Astrocyte (in vitro differentiated cells and primary cell): ENCODE data around the gene SURF1. TPM values are rescaled to one million over a fixed set of nuclear protein-coding genes. Genes with fewer than 3 reads are reported as not detected.

Source experiments
- DNase-seq: peaks from one replicate; pipeline ENCODE4 v3.0.0-alpha.2; 2010; ENCODE audit warnings: low read depth
- FAIRE-seq: peaks from 2 replicates; lab custom pipeline; 2011; peaks lifted over from hg19 to GRCh38; lab: Jason Lieb, UNC
- H2AFZ ChIP-seq: 2 replicates; pipeline ENCODE4 v1.6.0; 2012; ENCODE audit warnings: low read depth, low read length, inconsistent platforms
- H3K27ac ChIP-seq: 2 replicates; pipeline ENCODE4 v1.5.1; 2011; ENCODE audit warnings: low read depth, low read length, inconsistent platforms
- H3K27me3 ChIP-seq: 2 replicates; pipeline ENCODE4 v1.6.0; 2011; ENCODE audit warnings: low read length, inconsistent platforms; ENCODE audit not compliant: insufficient read depth
- H3K36me3 ChIP-seq: 2 replicates; pipeline ENCODE4 v1.5.1; 2011; ENCODE audit warnings: low read length, inconsistent platforms; ENCODE audit not compliant: insufficient read depth
- H3K4me1 ChIP-seq: 2 replicates; pipeline ENCODE4 v1.5.1; 2011; ENCODE audit warnings: low read length, inconsistent platforms; ENCODE audit not compliant: insufficient read depth
- H3K4me2 ChIP-seq: 2 replicates; pipeline ENCODE4 v1.6.0; 2012; ENCODE audit warnings: low read length, inconsistent platforms
- H3K4me3 ChIP-seq: 2 replicates; pipeline ENCODE4 v1.5.1; 2011; ENCODE audit warnings: low read depth, mild to moderate bottlenecking, low read length, inconsistent platforms; ENCODE audit not compliant: insufficient read depth
- H3K79me2 ChIP-seq: 2 replicates; pipeline ENCODE4 v1.6.0; 2012; ENCODE audit warnings: mild to moderate bottlenecking, low read length, inconsistent platforms; ENCODE audit not compliant: insufficient read depth
- H3K9ac ChIP-seq: 2 replicates; pipeline ENCODE4 v1.6.0; 2012; ENCODE audit warnings: mild to moderate bottlenecking, low read length, inconsistent platforms
- H3K9me3 ChIP-seq: 2 replicates; pipeline ENCODE4 v1.5.1; 2012; ENCODE audit warnings: low read depth, mild to moderate bottlenecking, low read length, inconsistent platforms; ENCODE audit not compliant: insufficient read depth
- H4K20me1 ChIP-seq: 2 replicates; pipeline ENCODE4 v1.6.0; 2012; ENCODE audit warnings: low read length, inconsistent platforms; ENCODE audit not compliant: insufficient read depth
- H3K27ac Mint-ChIP-seq: one replicate; pipeline ENCODE4 v1.8.0; 2021; ENCODE audit warnings: mild to moderate bottlenecking, mixed read lengths; ENCODE audit not compliant: unreplicated experiment
- H3K27me3 Mint-ChIP-seq: one replicate; pipeline ENCODE4 v1.8.0; 2021; ENCODE audit warnings: low read depth, mixed read lengths; ENCODE audit not compliant: unreplicated experiment
- H3K36me3 Mint-ChIP-seq: one replicate; pipeline ENCODE4 v1.8.0; 2021; ENCODE audit warnings: low read depth, mixed read lengths; ENCODE audit not compliant: unreplicated experiment
- H3K4me1 Mint-ChIP-seq: one replicate; pipeline ENCODE4 v1.8.0; 2021; ENCODE audit warnings: low read depth, mixed read lengths; ENCODE audit not compliant: unreplicated experiment
- H3K4me3 Mint-ChIP-seq: one replicate; pipeline ENCODE4 v1.8.0; 2021; ENCODE audit warnings: mild to moderate bottlenecking, moderate library complexity, mixed read lengths; ENCODE audit not compliant: unreplicated experiment
- H3K9me3 Mint-ChIP-seq: one replicate; pipeline ENCODE4 v1.8.0; 2021; ENCODE audit warnings: mild to moderate bottlenecking, mixed read lengths; ENCODE audit not compliant: unreplicated experiment
- CTCF ChIP-seq: IDR thresholded peaks from 2 replicates; pipeline ENCODE4 v1.5.1; 2011; ENCODE audit warnings: low read depth, mild to moderate bottlenecking, inconsistent platforms, low read length, moderate library complexity; ENCODE audit not compliant: insufficient read depth
- EZH2 ChIP-seq: IDR thresholded peaks from 2 replicates; pipeline ENCODE4 v1.6.1; 2012; ENCODE audit warnings: mild to moderate bottlenecking, low read length, inconsistent platforms; ENCODE audit not compliant: insufficient read depth
- total RNA-seq: library from RNA; stranded (reverse); gene quantifications from 2 replicates; pipeline ENCODE4 v1.2.1, GENCODE V29; 2021

Gene SURF1
- total RNA-seq, 1 donor from 2014 or later, result 35.9 TPM

GRCh38 chr9:133404454-133405002, 48.2 kb upstream of the SURF1 start:
- no peaks in the 10 kb centered on the region for H3K9me3 ChIP-seq
- H3K79me2 ChIP-seq, result no peaks in the 10 kb centered on the region
- FAIRE-seq (no peak), DNase-seq (no peak)
- H3K36me3 Mint-ChIP-seq, result peaks cover 13% of the 10 kb centered on the region
- H4K20me1 ChIP-seq, result peaks cover 37% of the 10 kb centered on the region
- peaks cover 9% of the 10 kb centered on the region for H3K4me1 ChIP-seq
- H3K4me1 Mint-ChIP-seq, result peaks cover 10% of the 10 kb centered on the region
- peaks cover 6% of the 10 kb centered on the region for H3K36me3 ChIP-seq
- no peaks in the 10 kb centered on the region for H3K27me3 ChIP-seq
- TF ChIP-seq CTCF, result no peak
- TF ChIP-seq EZH2, result no peak
- H3K4me3 ChIP-seq, result no peak overlapping the region
- H3K4me2 ChIP-seq, result no peak overlapping the region
- no peak overlapping the region for H3K27ac ChIP-seq
- no peaks in the 10 kb centered on the region for H3K27me3 Mint-ChIP-seq
- H3K4me3 Mint-ChIP-seq, result no peak overlapping the region
- no peak overlapping the region for H3K9ac ChIP-seq
- H2AFZ ChIP-seq, result no peak overlapping the region
- H3K9me3 Mint-ChIP-seq, result no peaks in the 10 kb centered on the region
- H3K27ac Mint-ChIP-seq, result no peak overlapping the region

GRCh38 chr9:133403766-133404453, 47.6 kb upstream of the SURF1 start:
- FAIRE-seq (no peak), DNase-seq (no peak)
- no peaks in the 10 kb centered on the region for H3K27me3 Mint-ChIP-seq

More at GRCh38 chr9:133403766-133404453, 47.6 kb upstream of the SURF1 start:
- Mint-ChIP-seq H3K9me3 (no peaks in the 10 kb centered on the region), H3K4me1 (peaks cover 10% of the 10 kb centered on the region), H3K36me3 (peaks cover 13% of the 10 kb centered on the region), H3K4me3 (no peak overlapping the region), H3K27ac (no peak overlapping the region)
- H3K4me2 ChIP-seq, result no peak overlapping the region
- H3K27ac ChIP-seq, result no peak overlapping the region
- H2AFZ ChIP-seq, result no peak overlapping the region
- no peak overlapping the region for H3K9ac ChIP-seq
- H3K27me3 ChIP-seq, result no peaks in the 10 kb centered on the region
- H4K20me1 ChIP-seq, result peaks cover 37% of the 10 kb centered on the region
- H3K36me3 ChIP-seq, result peaks cover 6% of the 10 kb centered on the region
- H3K79me2 ChIP-seq, result no peaks in the 10 kb centered on the region
- H3K4me1 ChIP-seq, result peaks cover 9% of the 10 kb centered on the region
- TF ChIP-seq EZH2, result no peak
- TF ChIP-seq CTCF, result peak; percentile 17
- no peaks in the 10 kb centered on the region for H3K9me3 ChIP-seq
- no peak overlapping the region for H3K4me3 ChIP-seq
